Mesothelial cell of epicardium (in vitro differentiated cells): ENCODE data around the gene HPSE2. TPM values are rescaled to one million over a fixed set of nuclear protein-coding genes. Genes with fewer than 3 reads are reported as not detected.
"Not testable (repeated sequence)": the region's sequence is repeated elsewhere in the genome, so short reads cannot be mapped to it uniquely, and the experiment has no call there.

Experiments used
- DNase-seq, 2 experiments: peaks; one replicate each; pipeline ENCODE4 v3.0.0; 2021; ENCODE audit warnings: low spot score in 2 of 2; ENCODE audit not compliant: unreplicated experiment in 2 of 2
- H3K27ac Mint-ChIP-seq: 2 replicates; pipeline ENCODE4 v1.8.0; 2021; ENCODE audit warnings: mixed read lengths
- H3K27me3 Mint-ChIP-seq: 2 replicates; pipeline ENCODE4 v1.8.0; 2021; ENCODE audit warnings: low read depth, mixed read lengths
- H3K36me3 Mint-ChIP-seq: 2 replicates; pipeline ENCODE4 v1.8.0; 2021; ENCODE audit warnings: mixed read lengths
- H3K4me1 Mint-ChIP-seq: 2 replicates; pipeline ENCODE4 v1.8.0; 2021; ENCODE audit warnings: mixed read lengths
- H3K4me3 Mint-ChIP-seq: 2 replicates; pipeline ENCODE4 v1.8.0; 2021; ENCODE audit warnings: mild to moderate bottlenecking, moderate library complexity, mixed read lengths
- H3K9me3 Mint-ChIP-seq: 2 replicates; pipeline ENCODE4 v1.8.0; 2021; ENCODE audit warnings: mixed read lengths
- total RNA-seq: library from RNA; stranded (reverse); gene quantifications from 3 replicates; pipeline ENCODE4 v1.2.1, GENCODE V29; 2021
- TF ChIP-seq, protein P1 (sequence below): fragments of 200-600 bp; sonication (generic); IDR thresholded peaks from one replicate; pipeline ENCODE4 v1.5.0; 2021; ENCODE audit warnings: antibody characterized with exemption; ENCODE audit not compliant: unreplicated experiment

Gene HPSE2
- total RNA-seq, 1 donor from 2014 or later, result 2.3 TPM

DNA sequence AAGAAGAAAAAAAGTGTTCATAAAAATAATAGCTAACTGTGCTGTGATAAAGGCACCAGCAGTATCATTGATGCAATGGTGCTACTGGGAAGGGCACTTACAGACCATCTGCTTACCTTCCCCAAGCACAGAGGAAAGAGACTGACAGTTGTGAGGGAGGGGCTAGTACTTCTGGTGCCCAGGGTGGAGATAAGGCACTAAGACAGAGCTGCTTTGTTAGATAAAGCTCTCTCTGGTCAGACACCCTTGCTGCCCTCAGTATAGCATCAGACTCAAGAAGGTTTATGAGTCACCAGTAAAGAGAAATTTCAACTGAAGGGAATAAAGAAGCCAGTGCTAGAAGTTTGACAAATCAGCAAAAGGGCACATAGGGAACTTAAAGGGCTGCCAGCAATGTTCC, 325.6 kb downstream of the HPSE2 start:
- Mint-ChIP-seq H3K9me3 (no peaks in the 10 kb centered on the region), H3K27ac (no peak overlapping the region), H3K4me3 (no peak overlapping the region), H3K36me3 (no peaks in the 10 kb centered on the region), H3K27me3 (peaks cover 3% of the 10 kb centered on the region), H3K4me1 (no peaks in the 10 kb centered on the region)
- TF ChIP-seq, protein P1, sequence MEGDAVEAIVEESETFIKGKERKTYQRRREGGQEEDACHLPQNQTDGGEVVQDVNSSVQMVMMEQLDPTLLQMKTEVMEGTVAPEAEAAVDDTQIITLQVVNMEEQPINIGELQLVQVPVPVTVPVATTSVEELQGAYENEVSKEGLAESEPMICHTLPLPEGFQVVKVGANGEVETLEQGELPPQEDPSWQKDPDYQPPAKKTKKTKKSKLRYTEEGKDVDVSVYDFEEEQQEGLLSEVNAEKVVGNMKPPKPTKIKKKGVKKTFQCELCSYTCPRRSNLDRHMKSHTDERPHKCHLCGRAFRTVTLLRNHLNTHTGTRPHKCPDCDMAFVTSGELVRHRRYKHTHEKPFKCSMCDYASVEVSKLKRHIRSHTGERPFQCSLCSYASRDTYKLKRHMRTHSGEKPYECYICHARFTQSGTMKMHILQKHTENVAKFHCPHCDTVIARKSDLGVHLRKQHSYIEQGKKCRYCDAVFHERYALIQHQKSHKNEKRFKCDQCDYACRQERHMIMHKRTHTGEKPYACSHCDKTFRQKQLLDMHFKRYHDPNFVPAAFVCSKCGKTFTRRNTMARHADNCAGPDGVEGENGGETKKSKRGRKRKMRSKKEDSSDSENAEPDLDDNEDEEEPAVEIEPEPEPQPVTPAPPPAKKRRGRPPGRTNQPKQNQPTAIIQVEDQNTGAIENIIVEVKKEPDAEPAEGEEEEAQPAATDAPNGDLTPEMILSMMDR, result no peak
- no peak for DNase-seq

GRCh38 chr10:98908868-98909267, 326.8 kb downstream of the HPSE2 start:
- H3K9me3 Mint-ChIP-seq, result no peaks in the 10 kb centered on the region
- no peaks in the 10 kb centered on the region for H3K4me1 Mint-ChIP-seq
- TF ChIP-seq, protein P1, result no peak
- no peak for DNase-seq
- H3K4me3 Mint-ChIP-seq, result no peak overlapping the region
- H3K36me3 Mint-ChIP-seq, result no peaks in the 10 kb centered on the region
- peaks cover 3% of the 10 kb centered on the region for H3K27me3 Mint-ChIP-seq
- H3K27ac Mint-ChIP-seq, result no peak overlapping the region

DNA sequence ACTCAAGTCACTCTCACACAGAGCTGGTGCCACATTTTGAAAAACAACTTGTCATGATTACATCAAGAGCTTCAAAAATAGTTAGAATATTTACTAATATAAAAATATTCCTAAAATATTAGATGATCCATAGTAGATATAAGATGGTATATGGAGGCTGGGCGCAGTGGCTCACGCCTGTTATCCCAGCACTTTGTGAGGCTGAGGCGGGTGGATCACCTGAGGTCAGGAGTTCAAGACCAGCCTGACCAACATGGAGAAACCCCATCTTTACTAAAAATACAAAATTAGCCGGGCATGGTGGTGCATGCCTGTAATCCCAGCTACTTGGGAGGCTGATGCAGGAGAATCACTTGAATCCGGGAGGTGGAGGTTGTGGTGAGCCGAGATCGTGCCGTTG, 327.4 kb downstream of the HPSE2 start:
- H3K4me3 Mint-ChIP-seq, H3K36me3 Mint-ChIP-seq, H3K27ac Mint-ChIP-seq, H3K27me3 Mint-ChIP-seq, H3K9me3 Mint-ChIP-seq, DNase-seq, H3K4me1 Mint-ChIP-seq: not testable (repeated sequence)

DNA sequence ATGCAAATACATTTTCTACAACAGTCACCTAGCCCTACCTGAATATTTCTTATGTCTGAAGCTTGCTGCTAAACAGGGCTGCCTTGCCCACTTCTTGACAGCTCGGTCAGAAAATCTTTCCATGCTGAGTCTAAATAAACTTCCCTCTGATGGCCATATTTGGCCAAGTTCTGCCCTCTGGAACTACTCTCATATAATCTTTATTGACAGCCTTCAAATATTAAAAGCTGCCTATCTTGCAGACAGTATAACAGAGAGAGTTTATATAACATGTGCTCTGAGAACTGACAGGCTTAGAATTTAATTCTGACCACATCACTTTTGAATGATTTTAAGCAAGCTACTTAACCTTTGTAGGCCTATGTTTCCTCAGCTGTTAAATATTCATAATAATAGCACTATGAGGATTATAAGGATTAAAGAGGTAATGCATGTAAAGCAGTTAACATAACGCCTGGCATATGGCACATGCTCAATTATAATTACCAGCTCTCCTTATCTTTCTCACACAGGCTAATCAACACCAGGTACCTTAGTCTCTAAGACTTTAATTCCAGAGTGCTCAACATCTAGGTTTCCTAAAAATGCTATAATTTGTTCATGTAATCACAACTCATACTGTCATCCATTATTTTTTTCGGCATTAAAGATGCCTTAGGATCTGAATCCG, 334.1 kb downstream of the HPSE2 start:
- H3K4me3 Mint-ChIP-seq, result no peak overlapping the region

GRCh38 chr10:98899018-98899417, 336.6 kb downstream of the HPSE2 start:
- DNase-seq, result no peak
- Mint-ChIP-seq H3K27me3 (peaks cover 4% of the 10 kb centered on the region), H3K9me3 (no peaks in the 10 kb centered on the region), H3K27ac (no peak overlapping the region), H3K4me3 (no peak overlapping the region), H3K4me1 (no peaks in the 10 kb centered on the region), H3K36me3 (no peaks in the 10 kb centered on the region)
- TF ChIP-seq, protein P1, result no peak

More for the DNA sequence above, 334.1 kb downstream of the HPSE2 start:
- H3K27me3 Mint-ChIP-seq, result peaks cover 4% of the 10 kb centered on the region
- no peak overlapping the region for H3K27ac Mint-ChIP-seq
- TF ChIP-seq, protein P1, result no peak
- H3K9me3 Mint-ChIP-seq, result no peaks in the 10 kb centered on the region
- no peak for DNase-seq
- H3K36me3 Mint-ChIP-seq, result no peaks in the 10 kb centered on the region
- H3K4me1 Mint-ChIP-seq, result no peaks in the 10 kb centered on the region

DNA sequence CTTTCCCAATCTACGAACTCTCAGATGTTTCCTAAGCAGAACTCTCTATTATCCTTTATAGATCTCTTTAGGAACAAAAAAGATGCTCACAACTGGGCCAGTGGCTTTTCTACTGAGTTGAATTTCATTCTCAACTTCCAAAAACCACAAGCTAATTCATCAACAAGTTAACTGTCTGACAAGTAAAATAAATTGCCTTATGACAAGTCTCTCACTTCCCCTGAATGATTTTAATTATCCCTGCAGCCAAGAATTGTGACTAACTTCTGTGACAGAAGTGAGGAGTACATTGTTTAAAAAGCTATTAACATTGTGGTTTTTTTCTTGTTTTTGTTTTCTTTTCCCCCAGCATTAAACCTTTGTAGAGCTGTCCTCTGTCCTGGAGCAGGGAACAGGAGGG, 343.1 kb downstream of the HPSE2 start:
- H3K27ac Mint-ChIP-seq, result no peak overlapping the region
- no peak for DNase-seq
- H3K4me3 Mint-ChIP-seq, result no peak overlapping the region
- H3K36me3 Mint-ChIP-seq, result no peaks in the 10 kb centered on the region
- TF ChIP-seq, protein P1, result no peak
- H3K4me1 Mint-ChIP-seq, result no peaks in the 10 kb centered on the region
- no peaks in the 10 kb centered on the region for H3K9me3 Mint-ChIP-seq
- peaks cover 6% of the 10 kb centered on the region for H3K27me3 Mint-ChIP-seq
